HepG2 (cell line): ENCODE measurements around the gene LAPTM4A. TPM values are rescaled to one million over a fixed set of nuclear protein-coding genes. Genes with fewer than 3 reads are reported as not detected.
A peak's percentile ranks its signal among the peaks of the same experiment; 100 is the strongest.

Experiments used
- ATF7-NPFF ChIP-seq: sonication (generic); formaldehyde crosslinking; IDR thresholded peaks from 2 replicates; pipeline ENCODE4 v1.8.1; 2023; ENCODE audit warnings: mild to moderate bottlenecking, low read depth, missing genetic modification reagents, moderate library complexity
- CAMTA2 ChIP-seq: sonication (generic); formaldehyde crosslinking; IDR thresholded peaks from 2 replicates; pipeline ENCODE4 v1.4.0; 2020; ENCODE audit warnings: mild to moderate bottlenecking, missing genetic modification reagents, borderline replicate concordance
- EED ChIP-seq: sonication (generic); formaldehyde crosslinking; IDR thresholded peaks from 2 replicates; pipeline ENCODE4 v1.5.0; 2020; ENCODE audit warnings: mild to moderate bottlenecking, missing genetic modification reagents
- EZH2 ChIP-seq: conservative IDR thresholded peaks from 2 replicates; pipeline ENCODE4 v1.6.1; 2012; ENCODE audit warnings: mild to moderate bottlenecking, low read depth, low read length, moderate library complexity
- FOXA3 ChIP-seq: IDR thresholded peaks from 2 replicates; pipeline ENCODE4 v1.6.1; 2016; ENCODE audit warnings: missing genetic modification reagents, missing compliant biosample characterization
- FOXK1 ChIP-seq: sonication (generic); formaldehyde crosslinking; IDR thresholded peaks from 2 replicates; pipeline ENCODE4 v1.4.0; 2020; ENCODE audit warnings: low read depth, missing genetic modification reagents, borderline replicate concordance
- HNRNPK ChIP-seq: fragments of 200-400 bp; formaldehyde crosslinking; IDR thresholded peaks from 2 replicates; pipeline ENCODE4 v1.6.1; 2018; ENCODE audit warnings: low read length, low read depth, moderate library complexity, mild to moderate bottlenecking; ENCODE audit not compliant: poor library complexity, severe bottlenecking
- HOXA3 ChIP-seq: sonication (generic); formaldehyde crosslinking; IDR thresholded peaks from 2 replicates; pipeline ENCODE4 v1.5.0; 2020; ENCODE audit warnings: missing genetic modification reagents
- MXI1 ChIP-seq: IDR thresholded peaks from 3 replicates; pipeline ENCODE4 v1.6.1; 2012; ENCODE audit warnings: low read depth, low read length, inconsistent platforms, borderline replicate concordance
- NFE2L2 ChIP-seq: fragments of 150-350 bp; IDR thresholded peaks from 2 replicates; pipeline ENCODE4 v1.6.1; 2014; ENCODE audit warnings: low read length
- NONO ChIP-seq, 2 experiments: fragments of 450-650 bp in 1 of 2; sonication (generic) in 1 of 2; formaldehyde crosslinking in 1 of 2; IDR thresholded peaks in 1 of 2; conservative IDR thresholded peaks in 1 of 2; 2 replicates each; pipeline versions ENCODE4 v1.6.1 to v1.8.0; 2017 to 2022; ENCODE audit warnings: mild to moderate bottlenecking in 1 of 2, missing genetic modification reagents in 1 of 2, moderate library complexity in 1 of 2
- PAXIP1 ChIP-seq: sonication (generic); formaldehyde crosslinking; conservative IDR thresholded peaks from 2 replicates; pipeline ENCODE4 v1.4.0; 2020; ENCODE audit warnings: mild to moderate bottlenecking, missing genetic modification reagents, moderate library complexity
- PLRG1 ChIP-seq: fragments of 450-650 bp; conservative IDR thresholded peaks from 2 replicates; pipeline ENCODE4 v1.6.1; 2016
- RFXAP ChIP-seq: sonication (generic); formaldehyde crosslinking; IDR thresholded peaks from 2 replicates; pipeline ENCODE4 v1.4.0; 2020; ENCODE audit warnings: missing genetic modification reagents, borderline replicate concordance
- SNAPC2 ChIP-seq: sonication (generic); formaldehyde crosslinking; IDR thresholded peaks from 2 replicates; pipeline ENCODE4 v1.8.1; 2022; ENCODE audit warnings: mild to moderate bottlenecking, missing genetic modification reagents
- TGIF2 ChIP-seq: IDR thresholded peaks from 2 replicates; pipeline ENCODE4 v1.6.1; 2016; ENCODE audit warnings: control low read depth, missing compliant biosample characterization
- U2AF1 ChIP-seq: fragments of 200-400 bp; formaldehyde crosslinking; optimal IDR thresholded peaks from 2 replicates; pipeline ENCODE3; 2017; ENCODE audit warnings: mild to moderate bottlenecking, low read depth, low read length
- ZC3H4 ChIP-seq: sonication (generic); formaldehyde crosslinking; IDR thresholded peaks from 2 replicates; pipeline ENCODE4 v1.4.0; 2020; ENCODE audit warnings: missing genetic modification reagents, borderline replicate concordance
- ZNF512 ChIP-seq: sonication (generic); formaldehyde crosslinking; IDR thresholded peaks from 2 replicates; pipeline ENCODE4 v1.4.0; 2020; ENCODE audit warnings: mild to moderate bottlenecking, missing genetic modification reagents
- ZNF569 ChIP-seq: sonication (generic); formaldehyde crosslinking; IDR thresholded peaks from 2 replicates; pipeline ENCODE4 v1.5.0; 2020; ENCODE audit warnings: mild to moderate bottlenecking, missing genetic modification reagents, moderate library complexity, borderline replicate concordance
- ZNF720 ChIP-seq: sonication (generic); formaldehyde crosslinking; IDR thresholded peaks from 2 replicates; pipeline ENCODE4 v1.4.0; 2020; ENCODE audit warnings: missing genetic modification reagents
- ZNF746 ChIP-seq: sonication (generic); formaldehyde crosslinking; IDR thresholded peaks from 2 replicates; pipeline ENCODE4 v1.8.0; 2022; ENCODE audit warnings: mild to moderate bottlenecking, missing genetic modification reagents
- ZNF766 ChIP-seq: sonication (generic); formaldehyde crosslinking; IDR thresholded peaks from 2 replicates; pipeline ENCODE4 v1.5.0; 2020; ENCODE audit warnings: missing genetic modification reagents, borderline replicate concordance
- ZNF781 ChIP-seq: sonication (generic); formaldehyde crosslinking; IDR thresholded peaks from 2 replicates; pipeline ENCODE4 v1.5.1; 2020; ENCODE audit warnings: borderline replicate concordance, mild to moderate bottlenecking, missing genetic modification reagents; ENCODE audit errors: not compliant biosample characterization
- polyA plus RNA-seq, 8 experiments: library from polyadenylated mRNA; depleted of rRNA in 3 of 8; stranded (reverse) in 7 of 8; unstranded in 1 of 8; fragments of >200 nt; fragmentation: Illumina TruSeq in 4 of 8; extraction: Trizol in 4 of 8; gene quantifications; 2 replicates each; pipeline versions ENCODE4 v1.2.1 to v1.2.3, GENCODE V29; 2011 to 2016; ENCODE audit warnings: low read depth in 4 of 8, missing spikeins in 1 of 8, mixed read lengths in 1 of 8; ENCODE audit not compliant: insufficient read depth in 1 of 8
- total RNA-seq, 5 experiments: library from RNA; depleted of rRNA; stranded (reverse); fragments of >200 nt; fragmentation: Illumina TruSeq; extraction: Trizol; gene quantifications; 2 replicates each; pipeline ENCODE4 v1.2.3, GENCODE V29; 2016; ENCODE audit warnings: low read depth in 1 of 5
- TF ChIP-seq, protein P1 (sequence below): sonication (generic); formaldehyde crosslinking; IDR thresholded peaks from 2 replicates; pipeline ENCODE4 v1.5.0; 2020; ENCODE audit warnings: mild to moderate bottlenecking, missing genetic modification reagents

The LAPTM4A gene
- total and polyA plus RNA-seq, 2 of the 13 experiments (the other 11 are each of a cell fraction or from before 2014, with no cell fraction given) = 116 to 558 TPM

DNA sequence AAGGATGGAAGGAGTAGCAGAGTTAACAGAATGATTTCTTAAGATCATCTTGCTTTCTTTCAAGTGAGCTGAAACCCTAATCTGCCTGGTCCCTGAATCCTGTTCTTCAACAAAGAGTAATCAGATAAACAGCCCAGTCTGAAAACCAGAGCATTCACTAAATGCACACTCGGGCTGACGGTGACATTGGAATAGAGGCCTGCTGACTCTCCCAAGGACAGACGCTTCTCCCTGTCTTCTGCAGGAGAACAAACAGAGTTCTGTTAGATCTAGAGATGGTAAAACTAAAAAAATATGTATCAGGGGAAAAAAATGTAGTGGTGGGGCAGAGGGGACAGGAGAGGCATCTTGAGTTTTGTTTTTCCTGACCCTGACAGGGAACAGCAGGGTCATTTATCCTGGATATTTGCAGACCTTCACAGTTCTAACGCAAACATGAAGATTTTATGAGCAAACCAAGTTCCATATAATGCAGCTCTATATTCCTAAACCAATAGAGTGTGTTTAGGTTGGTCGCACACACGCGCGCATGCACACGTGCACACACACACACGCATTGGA is 46.3 kb downstream of the LAPTM4A start (continued):
- TF ChIP-seq SNAPC2 (no peak; the same call in 1 of the 2 replicates), EED (no peak), FOXA3 (CRISPR knock-in tag) (peak; percentile 51; the same call in 1 of the 2 replicates), TGIF2 (CRISPR knock-in tag) (no peak), PAXIP1 (CRISPR knock-in tag) (peak; percentile 80), FOXK1 (CRISPR knock-in tag) (no peak), RFXAP (CRISPR knock-in tag) (0 out of 2 replicates have a peak, but pooled peaks have one; percentile 33), NONO (IDR thresholded peaks at IDR 0.05) (no peak), NONO (CRISPR knock-in tag; conservative IDR thresholded peaks at IDR 0.05) (peak; percentile 46; the same call in 1 of the 2 replicates), ATF7-NPFF (CRISPR knock-in tag) (no peak; the same call in 1 of the 2 replicates), ZNF746 (no peak), EZH2 (no peak), HOXA3 (no peak), MXI1 (no peak), ZNF766 (no peak), U2AF1 (no peak), ZC3H4 (CRISPR knock-in tag) (no peak), PLRG1 (no peak), ZNF720 (CRISPR knock-in tag) (no peak), ZNF569 (CRISPR knock-in tag) (no peak), ZNF512 (no peak), HNRNPK (no peak), NFE2L2 (no peak), CAMTA2 (no peak), ZNF781 (CRISPR knock-in tag) (peak; percentile 26)
- TF ChIP-seq, protein P1, sequence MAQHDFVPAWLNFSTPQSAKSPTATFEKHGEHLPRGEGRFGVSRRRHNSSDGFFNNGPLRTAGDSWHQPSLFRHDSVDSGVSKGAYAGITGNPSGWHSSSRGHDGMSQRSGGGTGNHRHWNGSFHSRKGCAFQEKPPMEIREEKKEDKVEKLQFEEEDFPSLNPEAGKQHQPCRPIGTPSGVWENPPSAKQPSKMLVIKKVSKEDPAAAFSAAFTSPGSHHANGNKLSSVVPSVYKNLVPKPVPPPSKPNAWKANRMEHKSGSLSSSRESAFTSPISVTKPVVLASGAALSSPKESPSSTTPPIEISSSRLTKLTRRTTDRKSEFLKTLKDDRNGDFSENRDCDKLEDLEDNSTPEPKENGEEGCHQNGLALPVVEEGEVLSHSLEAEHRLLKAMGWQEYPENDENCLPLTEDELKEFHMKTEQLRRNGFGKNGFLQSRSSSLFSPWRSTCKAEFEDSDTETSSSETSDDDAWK (CRISPR knock-in tag) = no peak
